GM23248 (cell line): ENCODE results near the gene ABCC6.

Experiments
- EZH2 ChIP-seq: fragments of 200-600 bp; sonication (generic); IDR thresholded peaks from 2 replicates; pipeline ENCODE4 v1.6.1; 2018; ENCODE audit warnings: antibody characterized with exemption, mild to moderate bottlenecking; ENCODE audit not compliant: insufficient read depth, poor library complexity, severe bottlenecking
- EZH2phosphoT487 ChIP-seq: fragments of 200-600 bp; sonication (generic); IDR thresholded peaks from 2 replicates; pipeline ENCODE4 v1.6.1; 2018; ENCODE audit warnings: antibody characterized with exemption, moderate library complexity, mild to moderate bottlenecking, low read depth; ENCODE audit not compliant: insufficient read depth

DNA sequence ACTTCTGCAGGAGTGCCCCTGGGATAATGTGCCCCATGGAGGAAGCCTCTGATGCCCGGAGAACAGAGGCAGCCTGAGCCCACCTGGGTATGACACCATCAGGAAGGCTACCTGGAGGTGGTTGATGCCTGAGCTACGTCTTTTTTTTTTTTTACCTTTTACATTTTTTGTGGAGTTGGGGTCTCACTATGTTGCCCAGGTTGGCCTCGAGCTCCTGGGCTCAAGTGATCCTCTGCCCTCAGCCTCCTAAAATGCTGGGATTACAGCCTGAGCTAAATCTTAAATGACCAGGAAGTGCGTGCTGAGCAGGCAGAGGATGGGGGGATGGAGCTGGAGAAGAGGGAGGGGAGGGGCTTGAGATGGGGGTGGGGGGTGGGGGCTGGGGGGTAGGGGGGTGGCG is 32.7 kb downstream of the ABCC6 start:
- no peak for TF ChIP-seq EZH2
- no peak for TF ChIP-seq EZH2phosphoT487
